NCI-H748 treated with DMSO at 0.1 percent for 48 hours (cell line): Measurements from ENCODE around the gene METAP2.
A peak's percentile ranks its signal among the peaks of the same experiment; 100 is the strongest.

Experiments used
- DNase-seq: peaks from one replicate; lab custom pipeline; 2025; lab: John Stamatoyannopoulos, UW

METAP2 gene

DNA sequence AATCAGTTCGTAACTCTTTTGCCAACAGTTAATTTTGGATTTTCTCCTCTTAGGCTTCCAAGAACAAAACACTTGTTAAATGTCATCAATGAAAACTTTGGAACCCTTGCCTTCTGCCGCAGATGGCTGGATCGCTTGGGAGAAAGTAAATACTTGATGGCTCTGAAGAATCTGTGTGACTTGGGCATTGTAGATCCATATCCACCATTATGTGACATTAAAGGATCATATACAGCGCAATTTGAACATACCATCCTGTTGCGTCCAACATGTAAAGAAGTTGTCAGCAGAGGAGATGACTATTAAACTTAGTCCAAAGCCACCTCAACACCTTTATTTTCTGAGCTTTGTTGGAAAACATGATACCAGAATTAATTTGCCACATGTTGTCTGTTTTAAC lies 39.6 kb downstream of the METAP2 start:
- DNase-seq = no peak

DNA sequence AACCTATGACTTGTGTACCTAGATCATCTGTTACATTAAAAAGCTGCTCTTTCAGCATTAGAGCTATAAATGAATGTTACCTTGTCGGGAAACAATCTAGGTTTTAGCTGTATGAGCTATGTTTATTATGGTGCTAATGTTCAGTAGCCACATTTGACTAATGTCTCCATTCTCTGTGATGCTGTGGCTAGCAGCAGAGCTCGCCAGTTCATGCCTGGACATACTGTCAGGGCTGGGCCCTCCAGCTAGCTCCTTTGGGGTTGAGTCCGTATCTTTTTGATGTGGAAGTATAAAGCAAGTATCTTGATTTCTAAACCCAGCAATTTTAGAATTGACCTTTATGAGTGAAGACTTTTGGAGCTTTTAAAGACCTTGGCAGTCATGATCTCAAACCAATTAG lies 41.2 kb downstream of the METAP2 start:
- no peak for DNase-seq

DNA sequence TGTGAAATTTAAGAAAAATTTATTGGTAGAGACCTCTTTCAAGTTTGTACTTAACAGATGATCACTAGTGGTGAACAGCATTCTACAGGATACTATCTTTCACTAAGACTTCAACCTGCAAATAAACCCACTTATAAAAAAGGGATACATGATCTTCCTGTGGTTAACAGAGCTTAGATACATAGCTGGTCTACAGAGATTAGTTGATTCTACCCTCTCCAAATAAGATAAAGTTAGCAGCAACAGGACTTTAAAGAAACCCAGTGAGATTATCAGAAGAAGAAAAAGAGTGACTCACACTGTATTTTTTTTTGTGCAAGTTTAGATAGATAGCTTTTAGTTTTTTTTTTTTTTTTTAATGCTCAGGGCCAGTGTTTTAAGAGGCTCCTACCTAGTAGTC lies 42.8 kb downstream of the METAP2 start:
- no peak for DNase-seq

DNA sequence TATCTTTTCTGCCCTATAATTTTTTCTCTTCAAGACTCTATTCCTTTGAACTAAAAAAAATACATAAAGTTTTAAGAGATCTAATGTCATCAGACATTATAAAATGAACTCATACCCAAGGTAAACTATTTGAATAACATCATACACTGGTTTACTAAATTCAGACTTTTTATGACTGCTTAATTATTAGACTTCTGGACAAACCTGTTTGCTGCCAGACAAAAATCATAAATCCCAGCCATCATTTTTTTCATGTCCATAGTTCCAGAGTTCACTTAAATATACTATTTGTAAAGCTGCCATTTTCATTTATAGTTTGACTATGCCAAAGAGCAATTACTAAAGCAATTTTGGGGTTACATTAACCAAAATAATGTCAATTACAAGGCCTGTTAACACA lies 43.3 kb downstream of the METAP2 start:
- DNase-seq = no peak

DNA sequence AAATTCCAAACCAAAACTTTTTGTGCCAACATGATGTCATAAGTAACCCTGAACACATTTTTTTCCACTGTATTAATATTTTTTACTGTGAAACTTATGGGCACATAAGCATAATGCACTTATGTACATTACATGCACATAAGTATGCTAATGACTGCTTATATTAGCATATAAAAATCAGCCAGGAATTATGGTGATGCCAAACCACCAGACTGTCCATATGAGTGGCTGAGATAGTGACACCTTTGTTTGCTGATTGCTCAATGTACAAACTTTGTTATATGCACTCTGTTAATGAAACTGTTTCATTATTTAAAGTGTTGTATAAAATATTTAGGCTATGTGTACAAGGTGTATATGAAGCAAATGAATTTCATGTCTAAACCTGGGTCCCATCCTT lies 45.0 kb downstream of the METAP2 start:
- DNase-seq = no peak

DNA sequence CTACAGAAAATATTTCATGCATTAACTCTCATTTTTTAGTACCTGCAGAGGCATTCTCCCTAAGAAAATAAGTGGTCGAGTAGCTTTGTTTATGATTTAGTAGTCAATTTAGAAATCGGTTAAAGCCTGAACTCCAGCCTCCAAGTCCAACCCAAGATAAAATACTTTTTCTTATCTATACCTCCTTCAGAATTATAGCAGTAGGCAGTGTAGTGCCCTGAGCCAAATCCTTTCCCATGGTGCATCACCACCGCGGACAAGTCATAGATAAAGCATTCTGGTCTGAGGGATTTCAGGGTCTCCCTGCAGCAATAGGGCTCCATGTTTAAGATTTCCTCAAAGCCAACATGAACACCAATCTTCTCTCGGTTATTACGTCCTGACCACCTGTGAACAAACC lies 46.9 kb downstream of the METAP2 start:
- no peak for DNase-seq

DNA sequence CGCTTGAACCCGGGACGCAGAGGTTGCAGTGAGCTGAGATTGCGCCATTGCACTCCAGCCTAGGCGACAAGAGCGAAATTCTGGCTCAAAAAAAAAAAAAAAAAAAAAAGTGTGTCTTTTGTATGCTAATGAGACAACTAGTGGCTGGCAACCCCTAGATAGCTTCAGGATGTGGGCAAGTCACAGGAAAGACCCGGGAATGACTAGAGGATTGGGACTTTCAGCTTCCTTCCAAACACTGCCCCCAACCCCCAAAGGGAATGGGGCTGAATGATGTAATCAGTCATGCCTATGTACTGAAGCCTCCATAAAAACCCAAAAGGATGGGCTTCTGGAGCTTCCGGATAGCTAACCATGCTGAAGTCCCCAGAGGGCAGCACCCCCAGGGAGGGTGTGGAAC lies 48.7 kb downstream of the METAP2 start:
- no peak for DNase-seq

DNA sequence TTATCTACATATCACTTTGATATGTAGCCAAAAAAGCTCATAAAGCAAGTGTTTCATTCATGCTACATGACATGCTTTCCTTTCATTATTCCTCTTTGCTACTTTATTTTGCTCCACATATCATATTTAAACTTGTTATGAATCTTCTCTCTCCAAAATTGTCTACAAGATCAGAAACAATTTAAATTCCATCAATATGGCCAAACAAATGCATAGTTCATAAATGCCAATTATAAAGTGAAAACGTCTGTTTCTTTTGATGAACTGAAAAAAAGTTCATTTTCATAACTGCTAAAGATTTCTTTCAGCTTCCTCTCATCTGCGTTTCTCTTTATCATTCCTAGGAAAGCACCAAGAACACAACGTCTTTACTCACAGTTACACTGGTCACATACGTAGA lies 54.5 kb downstream of the METAP2 start:
- DNase-seq = no peak

DNA sequence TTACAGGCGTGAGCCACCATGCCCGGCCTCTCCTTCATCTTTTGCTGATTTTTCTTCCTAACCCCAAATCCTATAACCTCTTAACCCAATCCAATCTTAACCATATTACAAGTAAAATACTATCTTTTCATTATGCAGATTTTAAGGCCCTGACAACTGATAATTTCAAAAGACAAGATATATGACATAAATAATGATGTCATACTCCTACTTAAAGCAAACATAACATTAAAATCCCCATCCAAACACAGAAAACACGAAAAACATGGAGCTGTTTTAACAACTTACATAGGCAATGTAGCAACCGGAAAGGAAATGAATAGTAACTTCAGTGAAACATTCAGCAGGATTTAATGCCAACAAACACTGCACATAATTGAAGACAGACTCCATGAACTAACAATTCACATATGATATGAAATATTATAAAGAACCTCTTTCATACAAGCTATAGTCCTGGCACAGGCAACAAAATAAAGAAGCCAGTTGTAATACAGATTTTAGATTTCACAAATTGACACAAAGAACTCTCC lies 55.8 kb downstream of the METAP2 start:
- DNase-seq = no peak

DNA sequence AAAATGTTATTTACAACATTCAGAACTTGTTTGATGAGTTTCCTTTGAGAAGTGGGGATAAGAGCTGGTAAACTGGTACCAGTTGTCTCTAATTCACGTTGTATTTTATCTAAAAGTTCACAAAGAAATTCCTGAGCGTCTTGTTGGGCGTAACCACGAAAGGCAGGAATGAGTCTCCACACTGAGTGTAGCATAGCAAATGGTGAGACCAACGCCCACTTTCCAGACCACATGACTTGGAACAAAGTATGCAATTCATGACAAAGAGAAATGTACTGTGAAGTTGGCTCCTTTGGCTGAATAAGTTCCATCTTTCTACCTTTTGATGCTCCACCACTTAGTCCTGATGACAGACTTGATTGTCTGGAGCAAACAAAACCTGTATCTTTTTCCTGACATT lies 58.9 kb downstream of the METAP2 start:
- DNase-seq = no peak

DNA sequence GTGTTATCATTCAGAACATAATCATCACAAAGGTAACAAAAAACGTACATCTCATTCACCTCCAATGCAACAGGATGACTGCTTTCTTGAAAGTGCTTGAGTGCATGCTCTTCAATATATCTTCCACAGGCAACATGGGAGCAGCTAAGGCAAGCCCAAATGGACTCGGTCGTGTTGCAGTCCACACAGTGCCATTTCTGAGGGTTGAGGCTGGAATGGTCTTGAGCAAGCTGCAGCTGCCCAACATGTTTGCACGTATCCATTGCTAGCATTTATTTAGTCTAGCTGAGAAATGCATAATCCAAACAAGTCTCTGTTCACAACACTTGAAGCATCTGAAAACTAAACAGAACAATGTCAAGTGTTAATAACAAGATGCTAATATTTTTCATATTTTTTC lies 60.0 kb downstream of the METAP2 start:
- DNase-seq = no peak

DNA sequence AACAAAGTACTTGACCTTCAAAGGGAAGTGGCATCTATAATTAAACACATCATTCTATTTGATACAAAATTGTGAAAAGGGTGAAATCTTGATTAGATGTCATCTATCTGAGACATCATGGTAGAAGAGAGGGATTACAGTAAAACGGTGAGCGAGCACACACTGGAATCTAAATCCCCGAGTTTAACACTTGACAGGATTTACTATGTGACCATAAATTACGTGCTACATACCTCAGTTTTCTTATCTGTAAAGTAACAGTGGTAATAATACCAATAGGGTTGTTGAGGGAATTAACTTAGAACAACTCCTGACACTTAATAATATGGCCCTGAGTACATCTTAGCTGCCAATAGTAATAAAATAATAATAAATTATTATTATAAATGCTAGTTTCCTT lies 64.1 kb downstream of the METAP2 start:
- no peak for DNase-seq

DNA sequence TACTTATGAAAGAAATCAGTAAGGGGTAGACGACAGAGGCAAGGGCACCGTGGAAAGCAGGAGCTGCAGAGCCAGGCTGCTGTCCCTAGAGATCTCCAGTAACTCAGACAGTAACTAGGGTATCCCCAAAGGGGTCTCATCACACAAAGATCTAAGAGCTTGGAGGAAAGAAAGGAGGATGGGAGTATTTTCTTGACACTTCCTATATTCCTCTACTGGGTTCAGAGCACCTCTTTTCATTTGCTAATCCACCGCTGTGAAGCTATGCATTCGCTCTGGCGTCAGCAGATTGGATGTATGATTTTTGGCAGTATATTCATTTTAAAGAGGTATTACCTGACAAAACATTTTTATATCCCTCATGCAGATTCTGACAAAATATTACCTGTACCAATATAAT lies 64.7 kb downstream of the METAP2 start:
- DNase-seq = no peak

DNA sequence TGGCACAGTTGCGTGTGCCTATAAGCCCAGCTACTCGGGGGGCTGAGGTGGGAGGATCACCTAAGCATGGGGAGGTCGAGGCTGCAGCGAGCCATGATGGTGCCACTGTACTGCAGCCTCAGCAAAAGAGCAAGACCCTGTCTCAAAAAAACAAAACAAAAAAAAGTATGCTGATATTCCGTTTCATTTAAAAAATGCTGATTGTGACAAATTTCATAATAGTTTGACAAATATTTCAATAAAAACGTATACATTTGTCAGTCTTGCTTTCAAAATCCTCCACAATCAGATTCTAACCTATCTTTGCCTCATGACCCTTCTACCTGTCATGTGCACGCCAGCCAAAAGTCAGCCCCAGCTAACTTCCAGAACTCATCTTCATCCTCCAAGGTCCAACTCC lies 67.5 kb downstream of the METAP2 start:
- DNase-seq = no peak

DNA sequence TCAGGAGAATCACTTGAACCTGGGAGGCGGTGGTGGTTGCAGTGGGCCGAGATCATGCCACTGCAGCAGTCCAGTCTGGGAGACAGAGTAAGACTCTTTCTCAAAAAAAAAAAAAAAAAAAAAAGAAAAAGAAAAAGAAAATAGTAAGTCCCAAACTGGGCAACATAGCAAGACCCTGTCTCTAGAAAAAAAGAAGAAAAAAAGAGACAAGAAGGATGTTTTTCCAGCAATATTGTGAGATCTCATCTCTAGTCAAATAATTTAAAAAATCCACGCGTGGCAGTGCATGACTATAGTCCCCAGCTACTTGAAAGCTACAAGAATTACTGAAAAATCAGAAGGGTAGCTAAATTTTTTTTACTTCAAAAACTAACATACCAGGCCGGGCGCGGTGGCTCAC lies 69.4 kb downstream of the METAP2 start:
- no peak for DNase-seq

DNA sequence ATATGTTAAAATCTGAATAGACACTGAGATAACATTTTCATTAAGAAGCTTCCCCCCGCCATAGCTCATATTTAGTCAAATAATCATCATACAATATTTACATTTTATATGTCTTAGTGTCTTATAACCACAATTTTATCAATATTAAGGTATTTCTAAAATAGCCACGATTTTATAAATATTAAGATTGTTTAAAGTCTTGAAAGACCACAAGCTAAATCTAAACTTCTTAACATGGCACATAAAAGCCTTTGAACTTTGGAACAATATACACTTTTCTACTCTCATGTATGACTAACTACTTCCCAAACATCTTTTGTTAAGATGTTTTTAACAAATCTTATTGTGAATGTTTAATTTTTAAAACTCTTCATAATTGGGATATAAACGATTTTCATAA lies 70.8 kb downstream of the METAP2 start:
- DNase-seq = no peak

DNA sequence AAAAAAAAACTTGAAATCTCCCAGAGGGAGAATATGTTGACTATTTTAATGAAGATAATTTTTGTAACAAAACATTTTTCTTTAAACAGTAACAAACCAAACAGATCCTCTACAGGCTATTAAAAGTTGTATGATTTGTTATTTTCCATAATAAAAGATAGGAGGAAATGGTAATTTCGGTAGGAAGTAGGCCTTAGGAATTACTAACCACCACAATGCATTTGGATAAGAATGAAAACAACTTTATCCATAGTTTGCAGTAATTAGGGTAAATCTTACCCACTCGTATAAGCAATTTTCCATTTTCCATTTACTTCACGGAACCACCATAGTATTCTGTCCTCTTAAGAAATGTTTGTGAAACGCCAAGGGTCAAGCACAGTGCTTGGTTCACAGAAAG lies 71.4 kb downstream of the METAP2 start:
- no peak for DNase-seq

DNA sequence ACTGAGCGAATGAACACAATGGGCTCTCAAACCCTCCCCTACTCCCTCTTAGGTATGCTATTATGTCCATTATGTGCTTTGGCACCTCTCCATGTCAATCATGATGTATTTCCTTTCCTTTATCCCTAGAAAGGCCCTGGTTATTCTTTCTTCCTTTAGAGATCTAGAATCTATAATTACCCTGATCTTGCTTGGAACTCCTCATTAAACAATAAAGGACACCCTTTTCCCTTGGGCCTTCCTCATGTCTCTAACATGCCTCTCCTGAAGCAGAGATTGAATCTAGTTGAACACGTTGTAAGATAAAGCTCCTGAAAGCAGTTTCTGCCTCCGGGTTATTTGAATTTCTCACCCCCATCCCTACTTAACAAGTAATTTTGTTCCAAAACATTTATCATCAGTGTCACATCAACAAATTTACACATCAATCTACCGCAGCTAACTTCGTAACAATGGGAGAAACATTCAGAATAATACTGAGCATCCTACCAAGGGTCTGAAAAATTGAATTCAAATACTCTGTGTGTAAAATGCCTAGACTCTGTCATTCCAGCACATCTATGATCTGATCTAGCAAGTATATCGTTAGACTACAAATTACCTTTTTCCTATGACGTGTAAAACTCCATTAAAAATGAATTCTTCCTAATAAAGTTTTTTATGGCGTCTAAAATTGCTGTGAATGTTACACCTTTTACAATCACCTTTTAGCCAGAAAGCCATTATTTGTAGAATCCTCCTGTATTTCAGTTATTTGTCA lies 72.0 kb downstream of the METAP2 start:
- peak; percentile 97 for DNase-seq

DNA sequence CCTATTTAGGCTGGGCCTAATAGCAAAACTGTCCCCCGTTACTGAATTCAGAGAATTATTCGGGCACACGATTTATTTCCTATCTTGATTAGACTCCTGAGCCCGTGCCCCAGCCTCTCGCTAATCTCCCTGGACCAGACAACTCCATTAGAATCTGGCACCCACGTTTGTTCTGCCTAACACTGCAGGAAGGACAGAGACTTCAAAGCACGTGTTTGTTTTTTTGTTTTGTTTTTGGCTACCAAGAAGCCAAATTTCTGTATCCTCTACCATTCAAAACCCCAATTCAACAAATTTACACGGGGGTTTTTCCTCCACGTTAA lies 72.5 kb downstream of the METAP2 start:
- no peak for DNase-seq

DNA sequence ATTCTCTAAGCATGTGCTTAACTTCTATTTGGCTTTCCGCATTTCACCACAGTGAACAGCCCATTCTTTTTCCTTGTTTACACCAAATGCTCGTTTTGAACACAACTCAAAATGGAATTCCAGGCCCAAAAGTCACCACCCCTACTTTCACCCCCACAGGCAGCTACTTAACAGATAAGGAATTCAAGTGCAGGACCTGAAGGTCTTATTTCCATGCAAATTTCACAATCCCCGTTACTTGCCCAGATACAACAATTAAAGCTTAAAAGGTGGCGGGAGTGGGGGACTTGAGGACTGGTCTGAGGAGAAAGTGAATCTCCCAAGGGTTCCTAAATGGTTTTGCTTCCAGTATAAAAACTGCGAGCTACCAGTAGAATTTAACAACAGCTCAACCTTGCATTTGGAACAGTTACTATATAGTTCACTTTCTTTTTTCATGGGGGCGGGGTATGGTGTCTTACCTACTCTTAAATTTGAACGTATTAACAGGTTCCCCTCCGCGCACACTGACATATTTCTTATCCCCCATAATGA lies 73.6 kb downstream of the METAP2 start:
- DNase-seq = no peak

DNA sequence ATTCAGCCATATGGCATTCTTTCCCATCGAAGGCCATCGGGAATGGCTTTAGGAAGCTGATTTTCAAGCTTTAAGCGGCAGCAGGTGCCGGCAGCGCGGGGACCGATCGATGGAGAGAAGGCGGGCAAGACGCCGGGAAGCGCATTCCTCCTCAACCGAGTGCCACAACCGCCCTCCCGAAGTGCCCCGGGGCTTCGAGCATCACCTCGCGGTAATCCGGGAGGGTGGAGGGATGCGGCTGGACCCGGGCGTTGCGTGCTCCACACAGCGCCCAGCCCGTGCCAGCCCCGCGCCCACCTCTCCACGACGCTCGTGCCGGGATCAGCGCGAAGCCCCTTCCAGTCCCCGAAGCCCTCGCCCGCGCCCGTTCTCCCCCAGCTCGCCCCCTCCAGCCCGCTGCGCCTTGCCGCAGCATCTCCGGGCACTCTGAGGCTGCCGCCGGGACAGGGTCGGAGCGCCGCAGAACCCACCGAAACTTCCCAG lies 74.1 kb downstream of the METAP2 start:
- no peak for DNase-seq

DNA sequence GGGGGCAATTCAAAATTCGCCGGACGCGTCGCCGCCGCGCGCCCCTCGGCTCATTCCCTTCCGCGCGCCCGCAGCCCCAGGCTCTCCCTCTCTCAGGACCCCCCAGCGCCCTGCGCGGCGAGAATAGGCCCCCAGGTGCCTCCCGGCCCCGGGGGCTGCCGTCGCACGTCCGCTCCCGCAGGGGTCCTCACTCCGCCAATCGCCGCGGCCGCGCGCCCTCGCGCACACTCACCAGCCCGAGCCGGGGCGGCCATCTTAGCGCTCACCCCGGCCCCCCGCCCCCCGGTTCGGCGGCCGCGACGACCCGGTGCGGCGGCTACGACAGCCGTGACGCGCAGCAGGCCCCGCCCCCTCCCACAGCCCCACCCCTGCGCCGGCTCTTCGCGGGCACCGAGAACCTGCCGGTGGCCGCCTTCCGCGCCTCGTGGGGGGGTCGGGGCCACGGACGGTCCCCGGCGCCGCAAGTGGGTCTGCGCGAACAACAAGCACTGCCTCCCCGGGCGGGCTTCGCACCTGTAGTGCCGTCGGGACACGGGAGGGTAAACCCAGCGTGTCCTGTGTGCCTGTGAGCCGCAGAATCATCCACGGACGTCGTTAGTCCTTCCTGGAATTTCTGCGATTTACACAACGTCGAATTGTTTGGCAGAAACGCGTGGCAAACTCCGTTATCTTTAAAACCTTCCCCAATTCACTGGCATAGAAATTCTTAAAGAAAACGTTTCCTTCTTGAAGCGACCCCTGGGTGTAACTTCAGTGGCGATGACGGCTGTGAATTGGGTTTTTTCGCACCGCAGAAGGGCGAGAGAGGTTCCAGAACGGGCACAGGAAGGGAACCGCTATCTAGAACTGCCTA lies 74.8 kb downstream of the METAP2 start:
- DNase-seq = peak; percentile 20
